Measurements from ENCODE around the gene HPSE2.

DNA sequence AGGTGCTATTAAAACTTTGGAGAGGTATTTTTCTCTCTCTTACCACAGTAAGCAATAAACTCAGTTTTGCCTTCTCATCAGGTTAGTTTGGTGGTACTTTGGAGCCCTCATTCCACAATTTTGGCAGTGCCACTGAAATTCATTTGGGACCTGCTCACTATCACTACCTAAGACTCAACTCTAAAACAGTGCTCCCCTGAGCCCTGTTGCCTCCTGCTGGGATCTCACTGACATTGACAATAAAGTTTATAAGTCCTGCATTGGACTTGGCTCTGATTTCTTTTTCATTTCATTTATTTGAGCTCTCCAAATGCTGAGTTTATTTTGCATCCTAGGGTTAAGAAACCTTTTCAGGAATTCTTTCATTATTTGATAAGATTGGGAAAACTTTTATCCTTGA is 658.1 kb downstream of the HPSE2 start:
- TF ChIP-seq, protein P1, sequence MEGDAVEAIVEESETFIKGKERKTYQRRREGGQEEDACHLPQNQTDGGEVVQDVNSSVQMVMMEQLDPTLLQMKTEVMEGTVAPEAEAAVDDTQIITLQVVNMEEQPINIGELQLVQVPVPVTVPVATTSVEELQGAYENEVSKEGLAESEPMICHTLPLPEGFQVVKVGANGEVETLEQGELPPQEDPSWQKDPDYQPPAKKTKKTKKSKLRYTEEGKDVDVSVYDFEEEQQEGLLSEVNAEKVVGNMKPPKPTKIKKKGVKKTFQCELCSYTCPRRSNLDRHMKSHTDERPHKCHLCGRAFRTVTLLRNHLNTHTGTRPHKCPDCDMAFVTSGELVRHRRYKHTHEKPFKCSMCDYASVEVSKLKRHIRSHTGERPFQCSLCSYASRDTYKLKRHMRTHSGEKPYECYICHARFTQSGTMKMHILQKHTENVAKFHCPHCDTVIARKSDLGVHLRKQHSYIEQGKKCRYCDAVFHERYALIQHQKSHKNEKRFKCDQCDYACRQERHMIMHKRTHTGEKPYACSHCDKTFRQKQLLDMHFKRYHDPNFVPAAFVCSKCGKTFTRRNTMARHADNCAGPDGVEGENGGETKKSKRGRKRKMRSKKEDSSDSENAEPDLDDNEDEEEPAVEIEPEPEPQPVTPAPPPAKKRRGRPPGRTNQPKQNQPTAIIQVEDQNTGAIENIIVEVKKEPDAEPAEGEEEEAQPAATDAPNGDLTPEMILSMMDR (IDR thresholded peaks at IDR 0.05; ENCODE audit: low read depth, low read length, missing input control): no peak
- TF ChIP-seq RXRA (IDR thresholded peaks at IDR 0.05) (no peak), SP1 (IDR thresholded peaks at IDR 0.05) (no peak), RAD21 (IDR thresholded peaks at IDR 0.05) (no peak), TAF1 (conservative IDR thresholded peaks at IDR 0.05) (no peak), YY1 (IDR thresholded peaks at IDR 0.05) (no peak)
- TF ChIP-seq, protein P2, sequence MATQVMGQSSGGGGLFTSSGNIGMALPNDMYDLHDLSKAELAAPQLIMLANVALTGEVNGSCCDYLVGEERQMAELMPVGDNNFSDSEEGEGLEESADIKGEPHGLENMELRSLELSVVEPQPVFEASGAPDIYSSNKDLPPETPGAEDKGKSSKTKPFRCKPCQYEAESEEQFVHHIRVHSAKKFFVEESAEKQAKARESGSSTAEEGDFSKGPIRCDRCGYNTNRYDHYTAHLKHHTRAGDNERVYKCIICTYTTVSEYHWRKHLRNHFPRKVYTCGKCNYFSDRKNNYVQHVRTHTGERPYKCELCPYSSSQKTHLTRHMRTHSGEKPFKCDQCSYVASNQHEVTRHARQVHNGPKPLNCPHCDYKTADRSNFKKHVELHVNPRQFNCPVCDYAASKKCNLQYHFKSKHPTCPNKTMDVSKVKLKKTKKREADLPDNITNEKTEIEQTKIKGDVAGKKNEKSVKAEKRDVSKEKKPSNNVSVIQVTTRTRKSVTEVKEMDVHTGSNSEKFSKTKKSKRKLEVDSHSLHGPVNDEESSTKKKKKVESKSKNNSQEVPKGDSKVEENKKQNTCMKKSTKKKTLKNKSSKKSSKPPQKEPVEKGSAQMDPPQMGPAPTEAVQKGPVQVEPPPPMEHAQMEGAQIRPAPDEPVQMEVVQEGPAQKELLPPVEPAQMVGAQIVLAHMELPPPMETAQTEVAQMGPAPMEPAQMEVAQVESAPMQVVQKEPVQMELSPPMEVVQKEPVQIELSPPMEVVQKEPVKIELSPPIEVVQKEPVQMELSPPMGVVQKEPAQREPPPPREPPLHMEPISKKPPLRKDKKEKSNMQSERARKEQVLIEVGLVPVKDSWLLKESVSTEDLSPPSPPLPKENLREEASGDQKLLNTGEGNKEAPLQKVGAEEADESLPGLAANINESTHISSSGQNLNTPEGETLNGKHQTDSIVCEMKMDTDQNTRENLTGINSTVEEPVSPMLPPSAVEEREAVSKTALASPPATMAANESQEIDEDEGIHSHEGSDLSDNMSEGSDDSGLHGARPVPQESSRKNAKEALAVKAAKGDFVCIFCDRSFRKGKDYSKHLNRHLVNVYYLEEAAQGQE (IDR thresholded peaks at IDR 0.05): no peak
- TF ChIP-seq, protein P3, sequence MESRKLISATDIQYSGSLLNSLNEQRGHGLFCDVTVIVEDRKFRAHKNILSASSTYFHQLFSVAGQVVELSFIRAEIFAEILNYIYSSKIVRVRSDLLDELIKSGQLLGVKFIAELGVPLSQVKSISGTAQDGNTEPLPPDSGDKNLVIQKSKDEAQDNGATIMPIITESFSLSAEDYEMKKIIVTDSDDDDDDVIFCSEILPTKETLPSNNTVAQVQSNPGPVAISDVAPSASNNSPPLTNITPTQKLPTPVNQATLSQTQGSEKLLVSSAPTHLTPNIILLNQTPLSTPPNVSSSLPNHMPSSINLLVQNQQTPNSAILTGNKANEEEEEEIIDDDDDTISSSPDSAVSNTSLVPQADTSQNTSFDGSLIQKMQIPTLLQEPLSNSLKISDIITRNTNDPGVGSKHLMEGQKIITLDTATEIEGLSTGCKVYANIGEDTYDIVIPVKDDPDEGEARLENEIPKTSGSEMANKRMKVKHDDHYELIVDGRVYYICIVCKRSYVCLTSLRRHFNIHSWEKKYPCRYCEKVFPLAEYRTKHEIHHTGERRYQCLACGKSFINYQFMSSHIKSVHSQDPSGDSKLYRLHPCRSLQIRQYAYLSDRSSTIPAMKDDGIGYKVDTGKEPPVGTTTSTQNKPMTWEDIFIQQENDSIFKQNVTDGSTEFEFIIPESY (IDR thresholded peaks at IDR 0.05): no peak
- TF ChIP-seq, protein P4, sequence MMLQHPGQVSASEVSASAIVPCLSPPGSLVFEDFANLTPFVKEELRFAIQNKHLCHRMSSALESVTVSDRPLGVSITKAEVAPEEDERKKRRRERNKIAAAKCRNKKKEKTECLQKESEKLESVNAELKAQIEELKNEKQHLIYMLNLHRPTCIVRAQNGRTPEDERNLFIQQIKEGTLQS (IDR thresholded peaks at IDR 0.05): no peak
